Measurements from ENCODE around the gene UBA7.

DNA sequence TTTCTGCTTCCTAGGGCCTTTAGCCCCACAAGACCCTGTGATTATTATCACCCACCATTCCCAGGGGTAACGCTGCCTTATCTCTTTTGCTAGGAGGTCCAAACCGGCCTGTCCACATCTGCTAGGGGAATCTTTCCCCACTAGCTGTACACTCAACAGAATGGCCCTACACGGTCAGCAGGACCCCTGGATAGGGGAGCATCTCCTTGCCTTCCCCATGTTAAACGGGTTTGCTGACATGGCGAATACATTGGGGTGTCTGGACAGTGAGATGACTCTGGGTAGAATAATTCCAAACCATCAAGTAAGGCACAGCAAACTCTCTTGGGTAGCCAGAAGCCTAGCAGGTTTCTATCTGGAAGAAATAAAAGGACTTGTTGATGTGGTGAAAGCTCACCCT lies 41.9 kb upstream of the UBA7 start:
- TF ChIP-seq SUZ12 (IDR thresholded peaks at IDR 0.05; ENCODE audit: extremely low read depth, insufficient read depth, insufficient read length) (no peak), ZNF274 (IDR thresholded peaks at IDR 0.05; ENCODE audit: low read depth, low read length) (no peak), YY1 (IDR thresholded peaks at IDR 0.05; ENCODE audit: insufficient read depth, insufficient read length) (no peak)
